PC-3 (cell line): ENCODE data around the gene CERS6. TPM values are rescaled to one million over a fixed set of nuclear protein-coding genes. Genes with fewer than 3 reads are reported as not detected.

Experiments used
- ATAC-seq: fragments of 200-7000 bp; cut with Tn5 transposase; 2 replicates; pipeline ENCODE4 v1.9.1; 2020; ENCODE audit warnings: mild to moderate bottlenecking, moderate library complexity
- BruUV-seq: library from RNA; stranded (reverse); fragments of 400-500 nt; replicated peaks from 2 replicates; lab custom pipeline; 2021; lab: Mats Ljungman, UMichigan
- CTCF ChIA-PET: fragments of 300-600 bp; sonication (Branson Sonifier 250); formaldehyde crosslinking; loops from one replicate; lab custom pipeline; 2022; ENCODE audit warnings: antibody characterized with exemption; lab: Charles Lee
- POLR2A ChIA-PET: fragments of 300-600 bp; sonication (Branson Sonifier 250); formaldehyde crosslinking; loops from one replicate; lab custom pipeline; 2022; ENCODE audit warnings: antibody characterized with exemption; ENCODE audit not compliant: unreplicated experiment; lab: Charles Lee
- DNase-seq: peaks from one replicate; pipeline ENCODE4 v3.0.0-alpha.2; 2015
- H2AFZ ChIP-seq: fragments of 300-600 bp; sonication (generic); 2 replicates; pipeline ENCODE4 v1.6.0; 2016; ENCODE audit warnings: antibody characterized with exemption, low read length
- H3F3A ChIP-seq: fragments of 300-600 bp; sonication (generic); one replicate; pipeline ENCODE4 v1.6.0; 2017; ENCODE audit warnings: antibody characterized with exemption, low read length, control low read depth, mild to moderate bottlenecking; ENCODE audit not compliant: unreplicated experiment
- H3K27ac ChIP-seq: fragments of 300-600 bp; sonication (generic); 2 replicates; pipeline ENCODE4 v1.5.1; 2016; ENCODE audit warnings: mild to moderate bottlenecking, low read length
- H3K27me3 ChIP-seq: fragments of 300-600 bp; sonication (generic); 2 replicates; pipeline ENCODE4 v1.6.1; 2016; ENCODE audit warnings: low read length, mixed read lengths
- H3K36me3 ChIP-seq: fragments of 300-600 bp; sonication (generic); 2 replicates; pipeline ENCODE4 v1.6.1; 2016; ENCODE audit warnings: low read depth, mixed run types, low read length, mixed read lengths
- H3K4me1 ChIP-seq: fragments of 300-600 bp; sonication (generic); 2 replicates; pipeline ENCODE4 v1.5.1; 2016; ENCODE audit warnings: low read length; ENCODE audit not compliant: insufficient read depth
- H3K4me2 ChIP-seq: fragments of 300-600 bp; sonication (generic); 2 replicates; pipeline ENCODE4 v1.6.0; 2016; ENCODE audit warnings: low read length
- H3K4me3 ChIP-seq: fragments of 300-600 bp; sonication (generic); 2 replicates; pipeline ENCODE4 v1.5.1; 2016; ENCODE audit warnings: mild to moderate bottlenecking, low read length, mixed read lengths
- H3K79me2 ChIP-seq: fragments of 300-600 bp; sonication (generic); 2 replicates; pipeline ENCODE4 v1.6.1; 2017; ENCODE audit warnings: low read length, mixed read lengths
- H3K9ac ChIP-seq: fragments of 300-600 bp; sonication (generic); 2 replicates; pipeline ENCODE4 v1.6.0; 2016; ENCODE audit warnings: mild to moderate bottlenecking, low read length
- H3K9me2 ChIP-seq: fragments of 300-600 bp; sonication (generic); replicated peaks from 2 replicates; pipeline ENCODE4 v1.6.1; 2016; ENCODE audit warnings: mixed run types, low read length, mixed read lengths
- H3K9me3 ChIP-seq: fragments of 300-600 bp; sonication (generic); 2 replicates; pipeline ENCODE4 v1.6.1; 2016; ENCODE audit warnings: low read length, mixed read lengths
- H4K20me1 ChIP-seq: fragments of 300-600 bp; sonication (generic); 2 replicates; pipeline ENCODE4 v1.6.1; 2016; ENCODE audit warnings: low read length, mixed read lengths
- EZH2 ChIP-seq: fragments of 300-600 bp; sonication (generic); IDR thresholded peaks from one replicate; pipeline ENCODE4 v1.6.1; 2017; ENCODE audit warnings: antibody characterized with exemption, mild to moderate bottlenecking, low read length; ENCODE audit not compliant: unreplicated experiment
- EZH2phosphoT487 ChIP-seq: fragments of 300-600 bp; sonication (generic); IDR thresholded peaks from 2 replicates; pipeline ENCODE4 v1.6.1; 2018; ENCODE audit warnings: mild to moderate bottlenecking, antibody characterized with exemption, low read length, borderline replicate concordance
- intact Hi-C: fragments of 100-400 bp; cut with micrococcal nuclease; formaldehyde crosslinking; loops from 2 replicates; pipeline ENCODE4 v1.9.0; 2023
- total RNA-seq: library from RNA; depleted of rRNA; stranded (reverse); fragments of >200 nt; gene quantifications from 2 replicates; pipeline ENCODE4 v1.2.3, GENCODE V29; 2014
- TF ChIP-seq, protein P1 (sequence below): fragments of 300-600 bp; sonication (generic); conservative IDR thresholded peaks from 2 replicates; pipeline ENCODE4 v1.5.1; 2017; ENCODE audit warnings: antibody characterized with exemption, low read depth, mild to moderate bottlenecking, low read length

The CERS6 gene
- total RNA-seq, 1 experiment from 2014 or later = 24.2 TPM

DNA sequence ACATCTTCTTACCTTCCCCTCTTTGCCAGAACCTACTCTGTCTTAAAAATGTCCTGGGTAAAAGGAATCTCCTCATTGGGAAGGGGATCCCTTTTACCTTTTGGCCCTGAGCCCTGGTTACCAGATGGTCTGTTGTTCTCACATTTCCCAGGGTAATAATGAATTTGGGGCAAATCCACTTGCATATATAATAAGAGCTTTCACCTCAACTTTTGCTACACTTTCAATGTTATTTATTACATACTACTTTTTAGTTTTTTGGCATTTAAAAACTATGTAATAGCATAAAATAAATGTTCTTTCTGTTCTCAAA lies 15.0 kb downstream of the CERS6 start:
- POLR2A ChIA-PET = no interaction called here

DNA sequence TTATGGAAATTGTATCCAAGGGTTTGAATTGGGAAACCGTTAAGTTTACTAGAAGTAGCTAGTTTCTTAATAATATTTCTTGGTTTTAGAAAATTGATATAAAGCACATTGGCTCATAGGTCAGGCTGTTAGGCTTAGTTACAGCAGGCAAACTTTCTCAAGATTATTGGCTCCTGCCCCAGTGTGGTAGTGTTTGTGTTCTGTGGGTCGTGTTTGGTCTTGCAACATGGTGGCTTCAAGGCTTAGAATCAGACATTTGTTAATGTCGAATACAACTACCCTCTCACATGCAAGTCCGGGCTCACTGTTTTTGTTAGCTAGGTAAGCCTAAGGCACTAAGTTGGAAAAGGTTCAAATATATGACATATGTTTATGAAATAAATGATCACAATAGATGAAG lies 19.6 kb downstream of the CERS6 start:
- Histone ChIP-seq H4K20me1 (no peaks in the 10 kb centered on the region), H3K4me3 (no peak overlapping the region), H3K27me3 (no peaks in the 10 kb centered on the region), H3K79me2 (0 out of 2 replicates have a peak, but pooled peaks cover under 1% of the 10 kb centered on the region), H3K36me3 (no peaks in the 10 kb centered on the region), H3K9me3 (no peaks in the 10 kb centered on the region), H2AFZ (no peak overlapping the region), H3K4me2 (no peak overlapping the region), H3F3A (no peaks in the 10 kb centered on the region), H3K9me2 (no peaks in the 10 kb centered on the region), H3K9ac (no peak overlapping the region), H3K27ac (no peak overlapping the region), H3K4me1 (no peaks in the 10 kb centered on the region)
- intact Hi-C loops = no loop called here
- BruUV-seq = no TSS peak
- ATAC-seq (no peak), DNase-seq (no peak)
- CTCF ChIA-PET = no interaction called here
- POLR2A ChIA-PET = no interaction called here
- TF ChIP-seq EZH2phosphoT487 = no peak
- TF ChIP-seq EZH2 = no peak
- TF ChIP-seq, protein P1, sequence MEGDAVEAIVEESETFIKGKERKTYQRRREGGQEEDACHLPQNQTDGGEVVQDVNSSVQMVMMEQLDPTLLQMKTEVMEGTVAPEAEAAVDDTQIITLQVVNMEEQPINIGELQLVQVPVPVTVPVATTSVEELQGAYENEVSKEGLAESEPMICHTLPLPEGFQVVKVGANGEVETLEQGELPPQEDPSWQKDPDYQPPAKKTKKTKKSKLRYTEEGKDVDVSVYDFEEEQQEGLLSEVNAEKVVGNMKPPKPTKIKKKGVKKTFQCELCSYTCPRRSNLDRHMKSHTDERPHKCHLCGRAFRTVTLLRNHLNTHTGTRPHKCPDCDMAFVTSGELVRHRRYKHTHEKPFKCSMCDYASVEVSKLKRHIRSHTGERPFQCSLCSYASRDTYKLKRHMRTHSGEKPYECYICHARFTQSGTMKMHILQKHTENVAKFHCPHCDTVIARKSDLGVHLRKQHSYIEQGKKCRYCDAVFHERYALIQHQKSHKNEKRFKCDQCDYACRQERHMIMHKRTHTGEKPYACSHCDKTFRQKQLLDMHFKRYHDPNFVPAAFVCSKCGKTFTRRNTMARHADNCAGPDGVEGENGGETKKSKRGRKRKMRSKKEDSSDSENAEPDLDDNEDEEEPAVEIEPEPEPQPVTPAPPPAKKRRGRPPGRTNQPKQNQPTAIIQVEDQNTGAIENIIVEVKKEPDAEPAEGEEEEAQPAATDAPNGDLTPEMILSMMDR = no peak

More for the DNA sequence above, 15.0 kb downstream of the CERS6 start:
- no peaks in the 10 kb centered on the region for H3F3A ChIP-seq
- no peaks in the 10 kb centered on the region for H4K20me1 ChIP-seq
- H3K9me2 ChIP-seq = no peaks in the 10 kb centered on the region
- no peak for ATAC-seq
- H2AFZ ChIP-seq = no peak overlapping the region
- no peak overlapping the region for H3K9ac ChIP-seq
- H3K36me3 ChIP-seq = no peaks in the 10 kb centered on the region
- H3K79me2 ChIP-seq = peaks cover 36% of the 10 kb centered on the region
- H3K4me1 ChIP-seq = peaks cover 17% of the 10 kb centered on the region
- no peaks in the 10 kb centered on the region for H3K9me3 ChIP-seq
- DNase-seq = no peak
- TF ChIP-seq, protein P1 = no peak
- no peak for TF ChIP-seq EZH2
- TF ChIP-seq EZH2phosphoT487 = no peak
- no TSS peak for BruUV-seq
- no peaks in the 10 kb centered on the region for H3K27me3 ChIP-seq
- no peak overlapping the region for H3K4me3 ChIP-seq
- CTCF ChIA-PET = no interaction called here
- H3K4me2 ChIP-seq = no peak overlapping the region
- no peak overlapping the region for H3K27ac ChIP-seq
- intact Hi-C loops = no loop called here

DNA sequence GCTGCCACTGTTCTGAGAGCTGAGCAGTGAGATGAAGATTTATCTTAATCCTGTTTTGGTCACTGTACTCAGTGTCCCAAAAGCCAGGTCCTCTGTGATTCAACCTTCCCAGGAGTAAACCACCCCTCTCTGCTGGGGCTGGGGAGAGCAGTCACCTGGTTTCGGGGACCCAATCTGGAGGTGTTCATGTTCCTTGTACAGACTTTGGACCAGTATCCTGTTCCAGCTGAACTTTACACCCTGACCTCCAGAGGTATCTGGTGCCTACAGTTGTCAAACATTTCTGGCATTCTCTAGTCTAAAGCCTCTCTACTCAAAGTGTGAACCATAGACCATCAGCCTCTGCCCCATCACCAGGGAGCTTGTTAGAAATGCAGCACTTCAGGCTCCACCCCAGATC lies 22.1 kb downstream of the CERS6 start:
- H4K20me1 ChIP-seq = no peaks in the 10 kb centered on the region
- intact Hi-C loops = no loop called here
- ATAC-seq = no peak
- no peaks in the 10 kb centered on the region for H3K79me2 ChIP-seq
- no peak overlapping the region for H3K27ac ChIP-seq
- H3K9me2 ChIP-seq = no peaks in the 10 kb centered on the region
- H3F3A ChIP-seq = no peaks in the 10 kb centered on the region
- no peaks in the 10 kb centered on the region for H3K36me3 ChIP-seq
- no peak overlapping the region for H3K4me2 ChIP-seq
- ChIA-PET CTCF (no interaction called here), POLR2A (no interaction called here)
- no peak overlapping the region for H3K4me3 ChIP-seq
- no TSS peak for BruUV-seq
- no peaks in the 10 kb centered on the region for H3K4me1 ChIP-seq
- DNase-seq = no peak
- H3K27me3 ChIP-seq = no peaks in the 10 kb centered on the region
- no peak overlapping the region for H3K9ac ChIP-seq
- no peaks in the 10 kb centered on the region for H3K9me3 ChIP-seq
- H2AFZ ChIP-seq = no peak overlapping the region
- TF ChIP-seq, protein P1 = no peak
- no peak for TF ChIP-seq EZH2
- TF ChIP-seq EZH2phosphoT487 = no peak
